H1 (cell line): Measurements from ENCODE around the gene SERPINA6. TPM values are rescaled to one million over a fixed set of nuclear protein-coding genes. Genes with fewer than 3 reads are reported as not detected.
A peak's percentile ranks its signal among the peaks of the same experiment; 100 is the strongest.

Source experiments
- CTCF ChIA-PET: fragments of 300-600 bp; sonication (Branson Sonifier 250); formaldehyde crosslinking; loops from one replicate; lab custom pipeline; 2021; ENCODE audit not compliant: partially characterized antibody; lab: Charles Lee
- POLR2A ChIA-PET: fragments of 300-600 bp; sonication (Branson Sonifier 250); formaldehyde crosslinking; loops from one replicate; lab custom pipeline; 2021; ENCODE audit warnings: inconsistent platforms; ENCODE audit not compliant: partially characterized antibody; lab: Charles Lee
- DNase-seq, 2 experiments: peaks; one replicate each; pipeline versions ENCODE4 v3.0.0 to v3.0.0-alpha.2; 2010 to 2022; ENCODE audit warnings: low spot score in 2 of 2, low read depth in 1 of 2, mixed read lengths in 1 of 2
- FAIRE-seq: peaks from 2 replicates; lab custom pipeline; 2011; peaks lifted over from hg19 to GRCh38; lab: Jason Lieb, UNC
- H2AFZ ChIP-seq: 2 replicates; pipeline ENCODE4 v1.8.1; 2012; ENCODE audit warnings: low read length, inconsistent platforms
- H2AK5ac ChIP-seq: 2 replicates; pipeline ENCODE4 v1.6.1; 2013; ENCODE audit warnings: low read depth, low read length
- H2BK120ac ChIP-seq: replicated peaks from 2 replicates; pipeline ENCODE3; 2013; ENCODE audit warnings: low read depth, low read length, inconsistent platforms
- H2BK12ac ChIP-seq: 2 replicates; pipeline ENCODE4 v1.6.1; 2013; ENCODE audit warnings: low read depth, low read length
- H2BK15ac ChIP-seq: 2 replicates; pipeline ENCODE4 v1.6.1; 2013; ENCODE audit warnings: low read length
- H2BK20ac ChIP-seq: 2 replicates; pipeline ENCODE4 v1.6.1; 2013; ENCODE audit warnings: low read length
- H2BK5ac ChIP-seq: 2 replicates; pipeline ENCODE4 v1.6.1; 2013; ENCODE audit warnings: low read depth, low read length
- H3K14ac ChIP-seq: 2 replicates; pipeline ENCODE4 v1.6.1; 2013; ENCODE audit warnings: inconsistent platforms; ENCODE audit not compliant: insufficient read length
- H3K18ac ChIP-seq: 2 replicates; pipeline ENCODE4 v1.6.1; 2013; ENCODE audit warnings: low read length; ENCODE audit errors: extremely low read depth
- H3K23ac ChIP-seq: 2 replicates; pipeline ENCODE4 v1.6.1; 2013; ENCODE audit warnings: inconsistent platforms; ENCODE audit not compliant: insufficient read length
- H3K23me2 ChIP-seq: 2 replicates; pipeline ENCODE4 v1.6.1; 2013; ENCODE audit warnings: low read depth, low read length
- H3K27ac ChIP-seq: 2 replicates; pipeline ENCODE4 v1.6.1; 2011; ENCODE audit warnings: low read depth, low read length, inconsistent platforms
- H3K27me3 ChIP-seq, 4 experiments: replicated peaks in 1 of 4; 1 replicate in 1 of 4; 2 replicates in 3 of 4; pipeline versions ENCODE4 v1.6.1 to v1.8.1; 2011 to 2013; ENCODE audit warnings: low read length in 3 of 4, mild to moderate bottlenecking in 3 of 4, inconsistent platforms in 2 of 4, mixed read lengths in 2 of 4, moderate library complexity in 1 of 4; ENCODE audit not compliant: control insufficient read depth in 3 of 4, insufficient read depth in 3 of 4; ENCODE audit errors: extremely low read depth in 1 of 4
- H3K36me3 ChIP-seq, 4 experiments: 2 replicates each; pipeline versions ENCODE4 v1.6.1 to v1.8.1; 2011 to 2013; ENCODE audit warnings: mild to moderate bottlenecking in 4 of 4, low read length in 3 of 4, moderate library complexity in 2 of 4, control low read depth in 1 of 4, inconsistent platforms in 1 of 4; ENCODE audit not compliant: insufficient read depth in 4 of 4, control insufficient read depth in 2 of 4
- H3K4ac ChIP-seq: replicated peaks from 2 replicates; pipeline ENCODE3; 2013; ENCODE audit warnings: low read length, low read depth, mixed read lengths, inconsistent platforms; ENCODE audit not compliant: insufficient read length
- H3K4me1 ChIP-seq, 4 experiments: replicated peaks in 1 of 4; 1 replicate in 1 of 4; 2 replicates in 3 of 4; pipeline versions ENCODE4 v1.6.1 to v1.8.1; 2011 to 2013; ENCODE audit warnings: low read length in 3 of 4, inconsistent platforms in 2 of 4, mixed read lengths in 1 of 4; ENCODE audit not compliant: insufficient read depth in 4 of 4, control insufficient read depth in 3 of 4
- H3K4me2 ChIP-seq, 2 experiments: 2 replicates each; pipeline versions ENCODE4 v1.6.1 to v1.8.1; 2011 to 2013; ENCODE audit warnings: low read depth in 2 of 2, low read length in 2 of 2, control low read depth in 1 of 2, inconsistent platforms in 1 of 2, mild to moderate bottlenecking in 1 of 2; ENCODE audit not compliant: insufficient read depth in 1 of 2
- H3K4me3 ChIP-seq, 4 experiments: fragments of 200-600, 300-600 bp in 1 of 4; sonication (generic), shearing (Covaris generic), sonication (Bioruptor Twin) in 1 of 4; 2 replicates each; pipeline versions ENCODE4 v1.5.1 to v1.8.1; 2011 to 2016; ENCODE audit warnings: low read length in 4 of 4, low read depth in 3 of 4, control low read depth in 2 of 4, inconsistent platforms in 2 of 4, mild to moderate bottlenecking in 2 of 4, mixed read lengths in 1 of 4, moderate library complexity in 1 of 4; ENCODE audit not compliant: insufficient read depth in 2 of 4; ENCODE audit errors: extremely low read depth in 1 of 4
- H3K56ac ChIP-seq: replicated peaks from 2 replicates; pipeline ENCODE3; 2013; ENCODE audit warnings: low read depth, mild to moderate bottlenecking, mixed read lengths, low read length, inconsistent platforms; ENCODE audit not compliant: insufficient read length
- H3K79me1 ChIP-seq: 2 replicates; pipeline ENCODE4 v1.6.1; 2013; ENCODE audit warnings: low read depth, low read length, control low read depth
- H3K79me2 ChIP-seq, 2 experiments: 2 replicates each; pipeline versions ENCODE4 v1.6.1 to v1.8.1; 2012 to 2013; ENCODE audit warnings: low read length in 2 of 2, mild to moderate bottlenecking in 2 of 2, inconsistent platforms in 1 of 2; ENCODE audit not compliant: insufficient read depth in 2 of 2, control insufficient read depth in 1 of 2
- H3K9ac ChIP-seq, 4 experiments: replicated peaks in 1 of 4; 1 replicate in 1 of 4; 2 replicates in 3 of 4; pipeline versions ENCODE4 v1.6.1 to v1.8.1; 2011 to 2013; ENCODE audit warnings: low read depth in 3 of 4, low read length in 3 of 4, control low read depth in 2 of 4, mild to moderate bottlenecking in 2 of 4, moderate library complexity in 2 of 4, inconsistent platforms in 1 of 4; ENCODE audit errors: extremely low read depth in 1 of 4
- H3K9me3 ChIP-seq, 2 experiments: 2 replicates each; pipeline versions ENCODE4 v1.6.1 to v1.8.1; 2012 to 2013; ENCODE audit warnings: mild to moderate bottlenecking in 2 of 2, moderate library complexity in 2 of 2, control low read depth in 1 of 2, inconsistent platforms in 1 of 2, low read depth in 1 of 2, low read length in 1 of 2, mixed read lengths in 1 of 2; ENCODE audit not compliant: insufficient read depth in 2 of 2
- H4K20me1 ChIP-seq, 2 experiments: replicated peaks in 1 of 2; 2 replicates each; pipeline versions ENCODE3 to v1.8.1; 2011 to 2013; ENCODE audit warnings: inconsistent platforms in 2 of 2, low read length in 2 of 2, mild to moderate bottlenecking in 1 of 2; ENCODE audit not compliant: insufficient read depth in 2 of 2, control insufficient read depth in 1 of 2
- H4K5ac ChIP-seq: 2 replicates; pipeline ENCODE4 v1.6.1; 2013; ENCODE audit warnings: low read length, low read depth, mixed read lengths, inconsistent platforms; ENCODE audit not compliant: insufficient read length
- H4K8ac ChIP-seq: 2 replicates; pipeline ENCODE4 v1.8.0; 2013; ENCODE audit warnings: mild to moderate bottlenecking, moderate library complexity, low read length, inconsistent platforms; ENCODE audit not compliant: insufficient read depth; ENCODE audit errors: extremely low read depth
- H4K91ac ChIP-seq: replicated peaks from 2 replicates; pipeline ENCODE3; 2013; ENCODE audit warnings: low read length, mixed read lengths, inconsistent platforms; ENCODE audit not compliant: insufficient read length
- ASH2L ChIP-seq: fragments of 200-600, 300-600 bp; sonication (generic); IDR thresholded peaks from one replicate; pipeline ENCODE4 v1.7.1; 2017; ENCODE audit warnings: low read length
- BCL11A ChIP-seq, 2 experiments: IDR thresholded peaks; one replicate each; pipeline ENCODE4 v1.6.1; 2011; ENCODE audit warnings: low read depth in 2 of 2, low read length in 2 of 2, mild to moderate bottlenecking in 2 of 2
- EP300 ChIP-seq, 2 experiments: IDR thresholded peaks; 1 replicate in 1 of 2; 2 replicates in 1 of 2; pipeline ENCODE4 v1.6.1; 2011 to 2012; ENCODE audit warnings: low read depth in 2 of 2, low read length in 2 of 2, mild to moderate bottlenecking in 2 of 2, borderline replicate concordance in 1 of 2, inconsistent platforms in 1 of 2, moderate library complexity in 1 of 2
- GTF2F1 ChIP-seq: IDR thresholded peaks from 2 replicates; pipeline ENCODE4 v1.6.1; 2012; ENCODE audit warnings: low read depth, low read length, improper control_type of control experiment, borderline replicate concordance
- HDAC6 ChIP-seq: IDR thresholded peaks from one replicate; pipeline ENCODE4 v1.7.1; 2012; ENCODE audit warnings: low read depth, mild to moderate bottlenecking, inconsistent platforms, low read length, moderate library complexity
- JUN ChIP-seq: IDR thresholded peaks from 2 replicates; pipeline ENCODE4 v1.6.1; 2011; ENCODE audit warnings: low read depth, mild to moderate bottlenecking, improper control_type of control experiment, low read length
- KDM5A ChIP-seq: fragments of 200-600 bp; IDR thresholded peaks from 2 replicates; pipeline ENCODE4 v1.7.1; 2012; ENCODE audit warnings: mild to moderate bottlenecking, low read length, inconsistent platforms, mixed read lengths
- RAD21 ChIP-seq, 2 experiments: IDR thresholded peaks in 1 of 2; conservative IDR thresholded peaks in 1 of 2; 2 replicates each; pipeline ENCODE4 v1.6.1; 2011; ENCODE audit warnings: low read depth in 2 of 2, low read length in 2 of 2, improper control_type of control experiment in 1 of 2, inconsistent platforms in 1 of 2, mild to moderate bottlenecking in 1 of 2, moderate library complexity in 1 of 2
- SP1 ChIP-seq: IDR thresholded peaks from 2 replicates; pipeline ENCODE4 v1.6.1; 2011; ENCODE audit warnings: low read depth, low read length
- SRF ChIP-seq: IDR thresholded peaks from 2 replicates; pipeline ENCODE4 v1.6.1; 2011; ENCODE audit warnings: mild to moderate bottlenecking, low read depth, low read length, moderate library complexity
- ZNF274 ChIP-seq: IDR thresholded peaks from 2 replicates; pipeline ENCODE4 v1.7.0; 2012; ENCODE audit warnings: low read length, borderline replicate concordance; ENCODE audit errors: extremely low read depth
- WGBS, 2 experiments: shearing (Covaris generic) in 1 of 2; methylation state at CpG; one replicate each; pipeline versions ENCODE4 v1.1.6 to v1.1.7; 2013 to 2015; ENCODE audit warnings: low lambda C conversion rate in 2 of 2, mixed read lengths in 2 of 2, inconsistent platforms in 1 of 2, low coverage in 1 of 2, missing lambda C conversion rate in 1 of 2; ENCODE audit not compliant: insufficient replicate concordance in 2 of 2, insufficient coverage in 1 of 2, insufficient read length in 1 of 2; ENCODE audit errors: extremely low coverage in 1 of 2, missing lambda C conversion rate in 1 of 2; 5-methylcytosine and 5-hydroxymethylcytosine counted together
- polyA plus RNA-seq, 7 experiments: library from polyadenylated mRNA; depleted of rRNA in 3 of 7; stranded (reverse) in 5 of 7; unstranded in 2 of 7; fragments of >200 nt in 5 of 7; fragments of 200-250 nt in 2 of 7; gene quantifications; 1 replicate in 5 of 7; 2 replicates in 1 of 7; 4 replicates in 1 of 7; pipeline versions ENCODE4 v1.2.1 to v1.2.3, GENCODE V29; 2011 to 2013; ENCODE audit warnings: missing spikeins in 2 of 7, mixed read lengths in 2 of 7
- total RNA-seq: library from RNA; stranded (reverse); fragmentation: NEBNext Ultra II Directional; extraction: Animal tissue kit (Norgen Biotek cat#: 25700); gene quantifications from 2 replicates; pipeline ENCODE4 v1.2.1, GENCODE V29; 2021

SERPINA6 gene
- total and polyA plus RNA-seq, 2 of the 8 experiments (the other 6 are each of a cell fraction or from before 2014, with no cell fraction given) = not detected

GRCh38 chr14:94367347-94368242 is 44.5 kb upstream of the SERPINA6 start:
- no peaks in the 10 kb centered on the region for H4K20me1 ChIP-seq
- no peak overlapping the region for H4K91ac ChIP-seq
- no peak for TF ChIP-seq KDM5A
- no peak for TF ChIP-seq JUN
- no peak for TF ChIP-seq ZNF274
- TF ChIP-seq BCL11A (IDR thresholded peaks at IDR 0.05; ENCODE audit: low read depth in 2 of 2, low read length in 2 of 2) = no peak
- TF ChIP-seq HDAC6 = no peak
- TF ChIP-seq SRF = no peak
- TF ChIP-seq SP1 = no peak
- TF ChIP-seq GTF2F1 = no peak
- no peak for TF ChIP-seq EP300 (IDR thresholded peaks at IDR 0.05; ENCODE audit: borderline replicate concordance in 1 of 2, low read depth in 2 of 2, low read length in 2 of 2)
- TF ChIP-seq ASH2L = no peak
- no peak for TF ChIP-seq RAD21 (IDR thresholded peaks at IDR 0.05 in 1 of 2, conservative IDR thresholded peaks at IDR 0.05 in 1 of 2; ENCODE audit: low read depth in 2 of 2, low read length in 2 of 2)
- H3K79me1 ChIP-seq = no peaks in the 10 kb centered on the region
- no peak overlapping the region for H3K9ac ChIP-seq
- CTCF ChIA-PET = interaction anchor here (0.9 to 1.5 kb wide), 3 partner anchors 9 to 19 kb away, joined by 4 to 5 read pairs (median 5); no protein-coding TSS in a partner anchor
- H3K23me2 ChIP-seq = peaks cover 4% of the 10 kb centered on the region; the same call in 1 of the 2 replicates
- no peak overlapping the region for H2BK12ac ChIP-seq
- FAIRE-seq = no peak
- H3K79me2 ChIP-seq = peaks cover 0 to 3% of the 10 kb centered on the region in 2 experiments; a peak in 1 of 4 replicates
- no peak overlapping the region for H3K18ac ChIP-seq
- H2BK120ac ChIP-seq = no peak overlapping the region
- H3K27me3 ChIP-seq = no peaks in the 10 kb centered on the region
- no peak overlapping the region for H3K23ac ChIP-seq
- H4K5ac ChIP-seq = no peak overlapping the region
- H3K4me1 ChIP-seq = peaks cover 0 to 4% (median 0%) of the 10 kb centered on the region in 4 experiments; a peak in 4 of 7 replicates
- H4K8ac ChIP-seq = no peak overlapping the region
- no peak for DNase-seq
- no peaks in the 10 kb centered on the region for H3K9me3 ChIP-seq
- H3K14ac ChIP-seq = no peak overlapping the region
- H2AFZ ChIP-seq = no peak overlapping the region
- H3K36me3 ChIP-seq = no peaks in the 10 kb centered on the region
- 86% methylated on average over 12 of the region's 12 CpGs; no CpG with 5 or more reads in 1 of the 2 experiments for WGBS, 2 experiments
- no peak overlapping the region for H3K56ac ChIP-seq
- no peak overlapping the region for H3K27ac ChIP-seq
- POLR2A ChIA-PET = no interaction called here
- no peak overlapping the region for H2BK5ac ChIP-seq
- no peak overlapping the region for H2BK20ac ChIP-seq
- no peak overlapping the region for H2AK5ac ChIP-seq
- no peak overlapping the region for H3K4me2 ChIP-seq
- H2BK15ac ChIP-seq = 0 out of 2 replicates have a peak overlapping the region, but pooled peaks have one; percentile 46
- no peak overlapping the region for H3K4ac ChIP-seq
- no peak overlapping the region for H3K4me3 ChIP-seq
